ENCODE measurements around the gene BTRC.
"Not testable (repeated sequence)": the region's sequence is repeated elsewhere in the genome, so short reads cannot be mapped to it uniquely, and the experiment has no call there.

BTRC gene

DNA sequence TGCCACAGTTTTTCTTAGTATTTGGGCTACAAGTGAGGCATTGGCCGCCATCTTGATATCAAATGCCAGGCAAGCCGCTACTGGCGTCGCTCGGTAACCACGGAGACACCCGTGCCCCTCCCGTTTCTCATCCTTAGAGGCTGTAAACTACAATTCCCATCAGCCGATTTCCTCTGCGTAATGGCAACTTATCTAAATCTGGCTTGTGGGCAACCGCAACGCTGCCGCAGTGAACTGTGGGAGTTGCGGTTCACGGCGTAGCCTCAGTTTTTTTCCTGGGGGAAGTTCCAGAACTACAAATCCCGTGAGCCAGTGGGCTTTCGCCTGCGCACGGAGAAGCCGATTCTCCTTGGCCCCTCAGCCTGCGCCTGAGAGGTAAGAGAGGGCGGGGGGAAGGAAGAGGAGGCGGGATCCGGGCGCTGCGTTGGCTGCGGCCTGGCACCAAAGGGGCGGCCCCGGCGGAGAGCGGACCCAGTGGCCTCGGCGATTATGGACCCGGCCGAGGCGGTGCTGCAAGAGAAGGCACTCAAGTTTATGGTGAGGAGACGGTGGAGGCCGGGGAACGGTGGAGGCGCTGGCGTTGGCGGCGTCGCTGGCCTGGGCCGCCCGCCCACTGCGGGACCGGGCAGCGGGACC, at the start of gene BTRC:
TSS of gene BTRC (plus strand) at position 474 of the 636 bp plus-strand sequence. CDS start at position 490, 16 bp downstream.
- peak; percentile 99 for DNase-seq (ENCODE audit: low read depth)

DNA sequence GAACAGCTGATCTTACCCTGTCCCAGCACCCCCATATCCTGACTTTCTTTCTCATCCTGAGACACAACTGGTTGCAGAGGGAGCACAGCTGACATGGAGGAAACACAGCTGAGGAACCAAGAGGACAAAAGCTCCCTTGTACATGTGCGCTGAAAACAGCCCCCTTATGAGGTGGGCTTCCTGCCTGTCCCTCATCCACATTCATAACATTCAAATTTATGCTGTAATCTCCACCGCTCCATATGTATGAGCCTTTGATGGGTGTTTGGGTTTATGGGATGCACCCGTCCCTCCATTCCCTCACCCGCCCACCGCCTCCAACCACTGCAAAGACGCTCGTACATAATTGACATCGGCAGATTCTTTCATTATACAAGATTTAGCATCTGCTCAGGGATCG, 49.6 kb upstream of the BTRC start:
- DNase-seq (ENCODE audit: low read depth), result no peak

DNA sequence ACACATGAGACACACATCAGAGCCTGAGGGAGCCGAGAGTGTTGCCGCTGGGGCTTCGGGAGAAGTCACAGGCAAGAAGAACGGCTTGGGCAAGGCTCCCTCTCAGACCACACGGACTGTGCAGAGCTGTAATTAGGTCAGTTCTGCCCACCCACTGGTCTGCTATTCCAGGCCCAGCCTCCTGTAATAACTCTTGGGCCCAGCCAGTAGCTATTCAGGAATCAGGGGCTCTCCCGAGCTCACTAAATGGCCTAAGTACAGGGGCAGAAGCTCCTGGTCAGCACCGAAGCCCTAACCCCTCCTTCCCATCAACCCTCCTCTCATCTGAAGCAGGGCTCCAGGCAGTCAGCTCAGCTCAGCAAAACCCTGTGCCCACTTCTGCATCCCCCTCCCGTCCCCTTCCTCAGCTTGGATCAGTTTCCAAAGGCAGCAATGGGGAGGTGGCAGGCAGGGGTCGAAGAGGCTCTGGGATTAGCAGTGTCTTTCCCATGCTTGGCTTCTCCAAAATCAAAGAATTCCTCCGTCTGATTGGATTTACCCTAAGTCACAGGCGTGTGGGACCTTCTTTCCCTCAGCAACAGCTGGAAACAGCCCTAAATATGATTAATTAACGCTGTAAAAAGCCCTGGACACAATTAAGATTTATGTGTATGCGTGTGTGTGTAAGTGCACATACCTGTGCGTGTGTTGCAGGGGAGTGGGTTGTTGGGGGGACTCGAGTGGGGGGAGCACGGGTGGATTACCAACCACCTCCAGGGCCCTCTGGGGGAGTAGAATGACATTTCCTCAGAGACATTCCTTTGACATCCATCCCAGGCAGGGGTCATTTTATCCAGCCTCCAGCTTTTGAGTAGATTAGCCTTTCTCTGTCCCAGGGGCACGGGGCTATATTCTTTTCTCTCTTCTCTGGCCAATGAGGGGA, 48.4 kb upstream of the BTRC start:
- DNase-seq (ENCODE audit: low read depth), result no peak

DNA sequence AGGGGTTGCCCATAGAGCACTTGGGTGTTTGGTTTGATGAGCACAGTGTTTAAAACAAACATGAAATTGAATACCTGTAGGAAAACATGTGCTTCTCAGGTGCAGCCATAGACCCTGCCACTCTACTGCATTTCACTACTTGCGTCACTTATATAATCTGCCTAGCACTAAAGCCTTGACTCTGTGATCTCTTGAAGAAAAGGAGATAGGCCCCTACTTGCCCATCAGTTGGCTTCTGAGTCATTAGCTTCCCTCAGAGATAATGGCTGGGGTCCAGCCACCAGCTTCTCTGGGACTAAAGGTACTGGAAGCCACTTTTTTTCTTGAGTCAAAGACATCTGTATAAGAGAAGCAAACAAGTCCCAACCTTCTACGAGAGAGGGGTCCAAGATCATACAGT, 45.9 kb upstream of the BTRC start:
- no peak for DNase-seq (ENCODE audit: low read depth)

DNA sequence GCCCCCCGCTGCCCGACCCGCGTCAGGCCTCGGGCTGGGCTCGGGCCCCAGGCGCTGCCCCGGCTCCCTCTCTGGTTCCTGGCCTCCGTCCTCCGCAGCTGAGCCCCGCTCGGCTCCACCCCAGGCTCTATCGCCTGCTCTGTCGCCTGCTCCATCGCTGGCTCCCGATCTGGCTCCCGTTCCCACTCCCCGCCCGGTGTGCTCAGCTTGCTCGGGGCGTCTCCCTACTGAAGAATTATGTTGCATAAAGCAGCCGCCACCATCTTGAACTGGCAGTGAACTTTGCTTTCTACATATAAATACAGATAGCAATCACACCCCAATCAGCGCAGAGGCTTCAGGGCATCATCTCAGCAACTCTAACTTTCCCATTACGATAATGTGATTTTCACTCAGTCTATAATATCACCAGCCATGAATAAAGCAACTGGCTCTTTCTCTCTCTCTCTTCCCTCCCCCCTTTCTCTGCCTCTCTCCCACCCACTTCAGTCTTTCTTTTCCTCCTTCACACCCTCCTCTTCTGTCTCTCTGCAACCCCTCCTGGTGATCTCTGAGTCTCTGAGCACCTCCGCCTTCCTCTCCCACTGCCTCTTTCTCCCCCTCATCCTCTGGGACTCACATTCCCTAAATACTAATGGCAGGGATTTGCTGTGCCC, 43.3 kb upstream of the BTRC start:
- no peak for DNase-seq (ENCODE audit: low read depth)

DNA sequence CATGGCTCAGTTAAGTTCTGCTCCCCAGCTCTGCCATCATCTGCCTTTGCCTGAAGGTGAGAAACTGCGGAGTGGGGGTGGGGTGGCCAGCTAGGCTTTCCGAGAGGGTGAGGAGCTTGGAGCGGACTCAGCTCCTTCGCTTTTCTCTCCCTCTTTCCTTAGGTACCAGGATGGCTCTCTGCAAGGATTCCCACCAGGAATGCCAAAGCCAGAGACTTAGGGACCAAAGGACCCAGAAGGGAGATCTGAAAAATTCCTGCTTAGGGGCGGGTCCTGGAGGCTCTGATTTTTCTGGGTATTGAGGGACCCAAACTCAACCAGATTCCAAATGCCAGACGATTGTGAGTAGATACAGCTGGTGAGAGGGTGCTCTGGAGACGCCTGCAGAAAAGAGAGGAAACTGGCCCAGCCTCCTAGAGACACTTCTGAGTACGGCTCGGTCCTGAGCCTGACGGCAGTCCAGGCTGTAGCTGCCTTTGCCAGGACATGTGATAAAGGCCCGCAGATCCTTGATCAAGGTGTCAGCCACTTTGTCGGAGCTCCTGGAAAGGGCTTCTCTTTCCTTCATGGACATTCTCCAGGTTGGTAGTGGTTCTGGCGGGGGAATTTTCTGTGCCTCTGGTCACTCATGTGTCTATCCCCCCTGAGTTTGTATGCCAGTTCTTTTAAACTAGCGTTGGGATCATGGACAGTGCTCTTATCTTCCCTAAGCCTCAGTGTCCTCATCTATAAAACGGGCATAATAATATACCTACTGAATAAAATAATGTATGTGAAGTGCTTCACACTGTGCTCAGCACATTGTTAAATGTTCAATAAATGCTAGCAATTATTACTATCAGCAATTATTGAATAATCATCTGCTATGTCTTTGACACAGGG, 42.5 kb upstream of the BTRC start:
- no peak for DNase-seq (ENCODE audit: low read depth)

DNA sequence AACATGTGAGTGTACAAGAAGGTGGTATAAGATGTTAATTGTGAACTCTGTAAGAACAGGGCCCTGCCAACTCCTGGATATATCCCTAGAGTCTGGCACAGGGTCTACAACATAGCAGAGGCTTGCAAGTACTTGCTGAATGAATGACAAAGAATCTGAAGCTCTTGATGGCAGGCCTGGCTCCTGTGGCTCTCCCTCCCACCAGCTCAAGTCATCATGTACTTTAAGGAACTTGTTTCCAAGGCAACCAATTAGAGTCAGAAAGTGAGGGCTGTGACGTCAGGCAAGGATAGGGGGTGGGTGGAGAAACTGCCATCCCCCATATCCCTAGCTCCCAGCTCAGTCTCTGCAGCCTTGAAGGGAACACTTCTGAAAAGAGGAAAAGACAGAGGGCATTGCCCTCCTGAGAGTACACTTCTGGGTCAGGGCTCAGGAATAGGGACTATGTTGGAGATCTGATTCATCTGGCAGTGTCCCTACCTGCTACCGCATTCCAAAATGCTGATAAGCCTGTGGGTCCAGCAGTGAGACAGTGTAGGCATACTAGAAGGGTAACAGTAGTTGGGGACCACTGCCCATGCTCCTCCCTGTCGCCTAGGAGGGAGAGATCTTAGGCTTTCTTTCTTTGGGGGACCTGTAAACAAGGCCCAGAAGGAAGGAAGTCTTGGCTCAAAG, 34.6 kb upstream of the BTRC start:
- DNase-seq (ENCODE audit: low read depth), result no peak

DNA sequence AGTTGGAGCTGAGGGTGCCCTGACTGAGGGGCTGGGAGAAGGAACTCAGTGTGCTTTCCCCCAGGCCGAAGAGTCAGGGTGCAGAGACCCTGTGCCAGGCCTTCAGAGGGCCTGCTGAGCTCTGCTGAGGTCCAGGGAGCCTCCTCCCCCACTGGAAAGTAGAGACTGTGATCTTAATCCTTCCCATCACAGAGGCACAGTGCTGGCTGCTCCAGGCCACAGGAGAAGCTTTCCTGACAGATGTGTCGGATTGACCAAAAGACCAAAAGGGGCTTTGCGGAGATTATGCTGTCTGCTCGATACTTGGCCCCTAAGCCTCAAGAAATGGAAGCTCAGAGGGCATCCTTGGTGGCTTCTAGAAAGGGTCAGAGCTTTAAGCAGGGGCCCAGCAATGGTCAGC, 32.9 kb upstream of the BTRC start:
- no peak for DNase-seq (ENCODE audit: low read depth)

DNA sequence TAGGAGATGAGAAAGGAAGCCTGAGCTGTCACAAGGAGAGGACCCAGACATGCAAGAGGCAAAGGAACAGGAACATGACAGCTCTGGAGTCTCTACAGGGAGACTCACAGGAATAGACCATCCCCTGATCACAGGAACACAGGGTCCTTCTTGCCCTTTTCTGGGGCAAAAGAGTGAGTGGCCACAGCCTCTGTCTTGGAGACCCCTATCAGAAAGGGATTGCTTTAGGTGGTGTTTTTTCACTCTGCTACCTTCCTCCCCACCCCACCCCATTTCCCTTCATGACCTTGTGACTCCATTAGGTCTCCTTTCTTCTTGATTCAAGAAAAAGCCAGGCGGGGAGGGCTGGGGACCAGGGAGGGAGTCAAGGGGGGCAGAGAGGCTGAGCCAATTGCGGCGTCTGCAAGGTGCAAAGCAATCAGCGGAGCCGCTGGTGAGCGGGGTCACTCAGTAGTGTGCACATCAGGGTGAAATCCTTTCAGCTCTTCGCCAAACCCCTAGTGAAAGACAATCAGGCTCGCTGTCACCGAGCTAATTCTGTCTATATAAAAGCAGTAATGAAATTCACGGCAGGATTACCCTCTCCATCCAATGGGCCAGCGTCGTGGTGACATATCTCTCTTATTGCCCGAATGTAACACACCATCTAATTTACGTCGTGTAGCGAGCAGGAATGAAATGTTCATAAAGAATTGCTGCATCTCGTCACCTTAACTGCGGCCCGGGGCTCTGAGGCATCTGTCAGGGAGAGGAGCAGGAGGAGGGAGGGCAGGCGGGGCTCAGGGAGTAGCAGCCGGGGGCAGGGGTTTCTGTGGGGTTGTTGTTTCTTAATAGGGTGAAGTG, 31.5 kb upstream of the BTRC start:
- DNase-seq (ENCODE audit: low read depth), result no peak

DNA sequence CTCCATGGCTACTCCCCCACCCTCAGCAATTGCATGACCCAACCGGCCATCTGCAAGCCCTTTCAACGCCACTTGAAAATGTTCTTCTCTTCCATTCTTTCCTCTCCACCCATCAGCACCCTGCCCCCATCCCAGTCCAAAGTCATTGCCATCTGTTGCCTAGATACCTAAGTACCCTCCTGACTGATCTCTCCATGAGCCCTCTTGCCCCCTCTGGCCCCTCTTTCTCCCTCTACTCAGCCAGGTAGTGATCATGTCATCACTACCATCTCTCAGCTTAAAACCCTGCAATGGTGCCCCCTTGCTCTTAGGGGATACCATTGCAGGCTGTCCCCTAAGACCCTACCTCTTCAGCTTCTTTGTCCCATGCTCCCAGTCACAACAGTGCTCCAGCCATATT, 30.5 kb upstream of the BTRC start:
- DNase-seq (ENCODE audit: low read depth), result no peak

DNA sequence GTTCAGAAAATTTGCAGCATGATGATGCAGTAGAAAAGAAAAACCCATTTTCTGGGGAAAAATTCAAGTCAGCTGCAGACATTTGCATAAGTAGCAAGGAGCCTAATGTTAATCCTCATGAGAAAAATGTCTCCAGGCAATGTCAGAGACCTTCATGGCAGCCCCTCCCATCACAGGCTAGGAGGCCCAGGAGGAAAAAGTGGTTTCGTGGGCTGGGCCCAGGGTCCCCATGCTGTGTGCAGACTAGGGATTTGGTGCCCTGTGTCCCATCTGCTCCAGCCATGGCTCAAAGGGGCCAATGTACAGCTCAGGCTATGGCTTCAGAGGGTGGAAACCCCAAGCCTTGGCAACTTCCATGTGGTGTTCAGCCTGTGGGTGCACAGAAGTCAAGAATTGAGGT, 26.5 kb upstream of the BTRC start:
- DNase-seq (ENCODE audit: low read depth), result not testable (repeated sequence)

DNA sequence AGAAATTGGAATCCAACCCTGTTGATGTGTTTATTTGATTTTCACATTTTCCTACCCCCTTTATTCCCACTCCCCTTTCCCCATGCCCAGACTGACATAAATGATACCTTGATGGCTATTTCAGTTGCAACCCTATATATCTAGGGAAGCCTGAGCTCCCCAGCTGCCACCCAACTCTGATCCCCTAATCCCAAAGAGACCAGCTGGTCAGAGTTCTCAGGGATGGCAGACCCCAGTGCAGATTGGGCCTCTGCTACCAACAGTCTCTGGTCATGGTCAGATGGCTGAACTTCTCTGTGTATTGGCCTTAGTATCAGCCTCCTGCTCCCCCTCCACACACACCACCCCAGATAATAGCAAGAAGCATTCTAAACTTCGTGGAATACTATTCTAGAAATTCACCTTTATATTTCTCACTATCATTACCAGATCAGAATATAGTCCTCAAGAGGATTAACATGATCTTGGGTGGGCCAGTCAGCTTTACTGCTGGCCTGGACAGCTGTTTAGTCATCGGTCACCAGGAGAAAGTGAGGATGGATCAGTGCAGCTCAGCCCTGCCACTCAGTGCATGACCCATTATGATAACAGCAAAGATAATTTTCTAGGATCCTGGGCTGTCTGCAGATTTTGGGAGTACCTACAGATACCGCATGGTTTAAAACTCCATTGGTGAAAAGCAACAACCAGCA, 24.5 kb upstream of the BTRC start:
- DNase-seq (ENCODE audit: low read depth), result no peak

DNA sequence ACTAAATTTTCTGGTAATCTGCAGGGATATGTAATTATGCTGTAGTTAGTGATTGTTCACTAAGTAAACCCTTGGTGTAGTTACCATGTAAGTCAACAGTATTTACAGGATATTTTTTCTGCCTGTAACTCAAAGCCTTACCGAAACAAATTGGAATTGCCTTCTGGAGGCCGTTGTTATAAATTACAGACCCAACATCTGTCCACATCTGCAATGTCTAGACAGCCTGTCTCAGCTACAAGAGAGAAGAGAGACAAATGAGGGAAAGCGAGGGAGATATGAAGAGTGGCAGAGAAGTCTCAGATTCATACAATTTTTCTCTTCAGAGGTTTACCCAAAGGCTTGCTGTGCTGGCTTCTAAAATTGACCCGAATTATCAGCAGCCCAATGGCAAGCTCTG, 23.7 kb upstream of the BTRC start:
- DNase-seq (ENCODE audit: low read depth), result no peak

DNA sequence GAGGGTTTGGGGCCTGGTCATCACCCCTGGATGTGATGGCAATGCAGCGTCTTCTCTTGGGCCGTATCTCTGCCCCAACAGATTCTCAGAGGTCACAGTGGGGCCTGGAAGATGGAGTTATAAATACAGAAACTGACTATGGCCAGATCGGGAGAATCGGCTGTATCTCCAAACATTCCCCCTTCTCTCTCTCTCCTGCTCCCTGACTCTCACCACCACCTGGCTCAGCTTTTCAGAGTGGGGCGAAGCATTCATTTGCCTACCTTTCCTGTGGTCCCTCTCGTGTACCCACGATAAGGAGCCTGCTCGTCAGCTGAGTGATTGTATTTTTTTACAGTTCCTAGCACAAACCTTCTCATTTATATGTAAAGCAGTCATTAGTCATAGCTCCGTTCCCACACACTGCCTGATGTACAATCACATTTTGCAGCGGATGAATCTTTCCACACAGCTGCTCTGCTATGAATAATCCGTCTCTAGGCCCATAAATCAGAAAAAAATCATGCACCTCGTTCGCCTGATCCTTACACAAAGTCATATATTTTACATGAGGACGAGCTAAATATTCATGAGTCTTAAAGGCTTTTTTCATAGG, 23.2 kb upstream of the BTRC start:
- DNase-seq (ENCODE audit: low read depth), result peak; percentile 31

DNA sequence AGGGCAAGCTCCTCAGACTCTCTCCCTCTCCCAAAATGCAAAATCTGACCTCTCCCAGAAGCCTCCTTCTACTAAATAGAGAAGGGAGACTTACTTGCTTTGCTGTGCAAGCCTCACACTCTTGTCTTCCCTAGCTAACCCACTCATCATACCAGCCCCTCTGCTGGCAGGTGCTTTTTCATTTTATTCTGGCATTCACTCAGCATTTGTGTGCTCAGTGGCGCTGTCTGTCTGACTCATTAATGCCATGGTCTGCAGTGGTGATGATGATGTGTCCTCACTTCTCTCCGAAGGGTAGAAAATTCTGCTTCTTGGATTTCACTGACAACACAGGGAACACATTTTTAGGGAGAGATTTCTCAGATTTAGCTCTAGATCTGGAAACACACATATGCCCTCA, 22.0 kb upstream of the BTRC start:
- no peak for DNase-seq (ENCODE audit: low read depth)

DNA sequence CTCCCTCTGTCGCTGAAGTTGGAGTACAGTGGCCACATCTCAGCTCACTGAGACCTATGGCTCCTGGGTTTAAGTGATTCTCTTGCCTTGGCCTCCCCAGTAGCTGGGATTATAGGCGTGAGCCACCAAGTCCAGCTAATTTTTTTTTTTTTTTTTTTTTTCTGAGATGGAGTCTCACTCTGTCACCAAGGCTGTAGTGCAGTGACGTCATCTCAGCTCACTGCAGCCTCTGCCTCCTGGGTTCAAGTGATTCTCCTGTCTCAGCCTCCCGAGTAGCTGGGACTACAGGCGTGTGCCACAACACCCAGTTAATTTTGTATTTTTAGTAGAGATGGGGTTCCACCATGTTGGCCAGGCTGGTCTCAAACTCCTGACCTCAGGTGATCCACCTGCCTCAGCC, 19.7 kb upstream of the BTRC start:
- not testable (repeated sequence) for DNase-seq (ENCODE audit: low read depth)

DNA sequence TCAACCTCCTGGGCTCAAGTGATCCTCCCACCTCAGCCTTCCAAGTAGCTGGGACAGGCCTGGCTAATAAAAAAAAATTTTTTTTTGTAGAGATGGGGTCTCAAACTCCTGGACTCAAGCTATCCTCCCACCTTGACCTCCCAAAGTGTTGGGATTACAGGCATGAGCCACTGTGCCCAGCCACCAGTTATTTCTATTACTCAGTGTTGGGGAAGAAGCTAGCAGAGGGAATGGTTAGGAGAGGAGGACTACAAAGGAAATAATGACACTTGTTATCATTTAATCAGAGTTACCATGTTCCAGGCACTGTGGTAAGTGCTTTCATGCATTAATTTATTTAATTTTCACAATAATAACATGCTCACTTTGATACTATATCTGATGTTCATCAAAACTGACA, 17.6 kb upstream of the BTRC start:
- DNase-seq (ENCODE audit: low read depth), result no peak

DNA sequence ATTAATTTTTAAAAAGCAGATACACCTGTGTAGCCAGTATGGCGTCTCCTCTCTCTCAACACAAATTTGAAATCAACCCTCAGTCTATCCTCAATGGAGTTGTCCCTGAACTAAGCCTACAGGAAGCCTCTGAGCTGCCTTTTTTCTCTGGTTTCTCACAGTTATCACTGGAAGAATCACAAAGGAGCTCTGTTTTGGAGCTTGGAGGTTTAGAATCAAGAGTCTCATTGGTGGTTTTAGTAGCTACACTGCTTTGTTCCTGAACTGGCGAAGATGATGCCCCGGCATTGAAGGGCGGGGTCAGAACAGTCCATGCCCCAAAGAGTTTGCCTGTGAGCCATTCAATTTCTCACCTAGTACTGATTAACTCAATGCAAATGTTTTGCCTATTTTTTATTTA, 16.1 kb upstream of the BTRC start:
- no peak for DNase-seq (ENCODE audit: low read depth)

DNA sequence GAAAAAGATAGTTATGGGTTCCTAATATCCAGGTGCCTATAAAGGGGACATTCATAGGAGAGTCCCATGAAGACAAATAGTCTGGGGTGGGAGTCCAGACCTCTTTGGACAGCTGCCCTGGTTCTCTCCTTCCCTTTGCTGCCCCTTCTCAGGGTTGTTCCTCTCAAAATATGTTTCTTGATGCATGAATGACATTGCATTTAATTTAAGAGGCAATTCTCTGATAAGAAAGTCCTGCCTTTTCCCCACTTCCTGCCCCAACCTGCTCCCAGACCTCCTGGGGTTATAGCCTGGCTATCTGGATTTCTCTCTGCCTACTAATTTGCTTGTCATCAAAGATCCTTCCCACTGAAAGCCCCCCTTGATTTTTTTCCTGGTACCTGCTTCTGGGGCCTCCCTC, 12.5 kb upstream of the BTRC start:
- no peak for DNase-seq (ENCODE audit: low read depth)

DNA sequence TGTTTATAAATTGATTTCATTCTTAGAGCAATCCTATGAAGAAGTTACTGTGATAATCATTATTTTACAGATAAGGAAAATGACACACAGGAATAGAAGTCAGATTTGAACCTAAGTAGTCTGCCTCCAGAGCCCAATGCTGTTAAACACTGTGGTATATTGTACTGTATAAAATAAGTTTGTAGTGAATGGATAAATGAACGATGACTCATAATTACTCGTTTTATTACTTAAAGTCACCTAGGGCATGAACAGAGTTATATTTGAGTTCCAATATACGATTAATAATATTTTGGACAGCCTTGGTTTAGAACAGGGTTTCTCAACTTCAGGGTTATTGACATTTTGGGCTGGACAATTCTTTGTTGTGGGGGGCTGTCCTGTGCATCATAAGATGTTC, 7.8 kb upstream of the BTRC start:
- no peak for DNase-seq (ENCODE audit: low read depth)
